CD4-positive, alpha-beta T cell (primary cell): Measurements from ENCODE around the gene TBC1D3I. TPM values are rescaled to one million over a fixed set of nuclear protein-coding genes. Genes with fewer than 3 reads are reported as not detected.

Experiments used
- ATAC-seq: fragments of 200-7000 bp; cut with Tn5 transposase; one replicate; pipeline ENCODE4 v1.10.0; 2022; ENCODE audit warnings: mild to moderate bottlenecking; ENCODE audit not compliant: poor library complexity
- CTCF ChIA-PET: fragments of 350-600 bp; sonication (Branson Sonifier 250); formaldehyde crosslinking; loops from one replicate; lab custom pipeline; 2021; ENCODE audit warnings: antibody characterized with exemption, inconsistent platforms; lab: Charles Lee
- POLR2A ChIA-PET: fragments of 350-600 bp; sonication (Branson Sonifier 250); formaldehyde crosslinking; loops from one replicate; lab custom pipeline; 2021; ENCODE audit warnings: antibody characterized with exemption, inconsistent platforms; lab: Charles Lee
- DNase-seq, 14 experiments: peaks; one replicate each; pipeline ENCODE4 v3.0.0-alpha.2; 2013 to 2020; ENCODE audit warnings: mixed read lengths in 2 of 14
- H3K27ac ChIP-seq, 2 donors: one replicate each; pipeline versions ENCODE4 v1.5.1 to v1.7.0; 2013; ENCODE audit warnings: low read length in 2 of 2, low read depth in 1 of 2, mild to moderate bottlenecking in 1 of 2
- H3K27me3 ChIP-seq, 2 experiments: 1 replicate in 1 of 2; 2 replicates in 1 of 2; pipeline versions ENCODE4 v1.6.1 to v1.7.0; 2013; ENCODE audit warnings: low read length in 2 of 2, control low read depth in 1 of 2, mild to moderate bottlenecking in 1 of 2, moderate library complexity in 1 of 2; ENCODE audit not compliant: insufficient read depth in 2 of 2, control insufficient read depth in 1 of 2
- H3K36me3 ChIP-seq: one replicate; pipeline ENCODE4 v1.6.1; 2013; ENCODE audit warnings: low read length, control low read depth; ENCODE audit not compliant: insufficient read depth
- H3K4me1 ChIP-seq: one replicate; pipeline ENCODE4 v1.6.1; 2013; ENCODE audit warnings: low read length, control low read depth; ENCODE audit not compliant: insufficient read depth
- H3K4me3 ChIP-seq: one replicate; pipeline ENCODE4 v1.5.1; 2013; ENCODE audit warnings: mild to moderate bottlenecking, low read length, moderate library complexity
- H3K9me3 ChIP-seq, 2 experiments: 1 replicate in 1 of 2; 2 replicates in 1 of 2; pipeline versions ENCODE4 v1.6.1 to v1.7.0; 2013; ENCODE audit warnings: low read length in 2 of 2, mild to moderate bottlenecking in 2 of 2, control low read depth in 1 of 2, moderate library complexity in 1 of 2; ENCODE audit not compliant: control insufficient read depth in 1 of 2, insufficient read depth in 1 of 2
- H3K27ac Mint-ChIP-seq: one replicate; pipeline ENCODE4 v1.8.0; 2020; ENCODE audit warnings: mixed read lengths
- H3K27me3 Mint-ChIP-seq: one replicate; pipeline ENCODE4 v1.8.0; 2021; ENCODE audit warnings: mixed read lengths
- H3K36me3 Mint-ChIP-seq: one replicate; pipeline ENCODE4 v1.8.0; 2021; ENCODE audit warnings: low read depth, mixed read lengths
- H3K4me1 Mint-ChIP-seq: one replicate; pipeline ENCODE4 v1.8.0; 2021; ENCODE audit warnings: low read depth, mixed read lengths
- H3K4me3 Mint-ChIP-seq: one replicate; pipeline ENCODE4 v1.8.0; 2020; ENCODE audit warnings: mild to moderate bottlenecking, mixed read lengths
- H3K9me3 Mint-ChIP-seq: one replicate; pipeline ENCODE4 v1.8.0; 2020; ENCODE audit warnings: mixed read lengths
- intact Hi-C, 2 experiments: fragments of 100-400 bp; cut with DNase I in 1 of 2; cut with micrococcal nuclease in 1 of 2; formaldehyde crosslinking; loops; one replicate each; pipeline versions ENCODE4 v1.15.1 to v1.9.0; 2023 to 2025; cut with DNase I, micrococcal nuclease
- total RNA-seq, 174 experiments: library from RNA in 2 of 174; stranded (reverse) in 2 of 174; gene quantifications; one replicate each; pipeline ENCODE4 v1.2.3 and lab custom pipeline; 2021 to 2026
- TF ChIP-seq, protein P1 (sequence below): fragments of 200-600 bp; IDR thresholded peaks from one replicate; pipeline ENCODE4 v1.8.0; 2022; ENCODE audit warnings: antibody characterized with exemption, mild to moderate bottlenecking

The TBC1D3I gene
- total RNA-seq, 2 experiments from 2014 or later: 0.25 to 0.36 TPM

DNA sequence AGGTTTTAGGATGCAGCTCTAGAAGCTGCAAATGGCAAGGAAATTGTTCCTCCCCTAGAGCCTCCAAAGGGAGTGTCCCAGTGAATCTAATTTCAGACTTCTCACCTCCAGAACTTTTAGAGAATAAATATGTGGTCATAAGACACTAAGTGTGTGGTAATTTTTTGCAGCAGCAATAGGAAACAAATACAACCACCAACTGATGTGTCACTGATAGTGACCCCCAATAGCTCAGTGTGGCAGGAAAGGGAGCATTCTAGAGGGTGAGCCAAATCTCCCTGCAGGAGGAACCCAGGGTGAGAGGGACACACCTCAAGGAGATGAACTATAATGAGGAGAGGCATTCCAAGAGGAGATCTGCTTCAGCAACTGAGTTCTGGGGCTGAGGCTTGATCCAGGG lies 49.5 kb downstream of the TBC1D3I start:
- ChIA-PET POLR2A (no interaction called here), CTCF (no interaction called here)
- intact Hi-C loops: no loop called here
- no peak overlapping the region for H3K4me3 ChIP-seq
- H3K27me3 Mint-ChIP-seq: peaks cover 17% of the 10 kb centered on the region
- H3K36me3 ChIP-seq: no peaks in the 10 kb centered on the region
- ATAC-seq: no peak
- no peak overlapping the region for H3K27ac Mint-ChIP-seq
- peaks cover 7 to 8% of the 10 kb centered on the region in 2 experiments for H3K27me3 ChIP-seq
- H3K9me3 Mint-ChIP-seq: no peaks in the 10 kb centered on the region
- H3K36me3 Mint-ChIP-seq: no peaks in the 10 kb centered on the region
- no peaks in the 10 kb centered on the region for H3K4me1 Mint-ChIP-seq
- TF ChIP-seq, protein P1, sequence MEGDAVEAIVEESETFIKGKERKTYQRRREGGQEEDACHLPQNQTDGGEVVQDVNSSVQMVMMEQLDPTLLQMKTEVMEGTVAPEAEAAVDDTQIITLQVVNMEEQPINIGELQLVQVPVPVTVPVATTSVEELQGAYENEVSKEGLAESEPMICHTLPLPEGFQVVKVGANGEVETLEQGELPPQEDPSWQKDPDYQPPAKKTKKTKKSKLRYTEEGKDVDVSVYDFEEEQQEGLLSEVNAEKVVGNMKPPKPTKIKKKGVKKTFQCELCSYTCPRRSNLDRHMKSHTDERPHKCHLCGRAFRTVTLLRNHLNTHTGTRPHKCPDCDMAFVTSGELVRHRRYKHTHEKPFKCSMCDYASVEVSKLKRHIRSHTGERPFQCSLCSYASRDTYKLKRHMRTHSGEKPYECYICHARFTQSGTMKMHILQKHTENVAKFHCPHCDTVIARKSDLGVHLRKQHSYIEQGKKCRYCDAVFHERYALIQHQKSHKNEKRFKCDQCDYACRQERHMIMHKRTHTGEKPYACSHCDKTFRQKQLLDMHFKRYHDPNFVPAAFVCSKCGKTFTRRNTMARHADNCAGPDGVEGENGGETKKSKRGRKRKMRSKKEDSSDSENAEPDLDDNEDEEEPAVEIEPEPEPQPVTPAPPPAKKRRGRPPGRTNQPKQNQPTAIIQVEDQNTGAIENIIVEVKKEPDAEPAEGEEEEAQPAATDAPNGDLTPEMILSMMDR: no peak
- no peaks in the 10 kb centered on the region for H3K4me1 ChIP-seq
- no peaks in the 10 kb centered on the region for H3K9me3 ChIP-seq
- no peak overlapping the region for H3K4me3 Mint-ChIP-seq
- no peak for DNase-seq
- no peak overlapping the region for H3K27ac ChIP-seq

DNA sequence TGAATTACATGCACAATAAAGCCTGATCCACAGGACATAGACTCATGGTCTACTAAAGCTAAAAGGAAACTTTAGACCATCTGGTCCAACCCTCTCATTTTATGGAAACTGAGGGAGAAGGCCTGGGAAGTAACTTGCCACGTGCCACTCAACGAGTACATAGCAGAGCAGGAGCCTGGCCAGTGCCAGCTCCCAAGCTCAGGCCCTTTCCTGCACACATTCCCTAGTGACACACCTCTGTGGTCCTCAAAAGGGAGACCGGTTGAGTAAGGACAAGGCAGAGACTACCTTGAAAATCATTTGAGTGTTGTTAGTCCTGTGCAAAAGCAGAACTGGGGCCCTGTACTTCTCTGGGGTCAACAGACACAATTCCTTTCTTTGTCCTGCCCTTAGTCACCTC lies 50.7 kb downstream of the TBC1D3I start:
- peaks cover 19% of the 10 kb centered on the region for H3K27me3 Mint-ChIP-seq
- no peaks in the 10 kb centered on the region for H3K9me3 Mint-ChIP-seq
- no peaks in the 10 kb centered on the region for H3K36me3 Mint-ChIP-seq
- no peaks in the 10 kb centered on the region for H3K4me1 Mint-ChIP-seq
- Histone ChIP-seq H3K4me1 (no peaks in the 10 kb centered on the region), H3K36me3 (no peaks in the 10 kb centered on the region), H3K4me3 (no peak overlapping the region), H3K27me3 (peaks cover 7 to 8% of the 10 kb centered on the region in 2 experiments), H3K27ac (no peak overlapping the region), H3K9me3 (no peaks in the 10 kb centered on the region)
- TF ChIP-seq, protein P1: no peak
- intact Hi-C loops: no loop called here
- no peak overlapping the region for H3K27ac Mint-ChIP-seq
- H3K4me3 Mint-ChIP-seq: no peak overlapping the region
- ChIA-PET POLR2A (no interaction called here), CTCF (no interaction called here)
- ATAC-seq: no peak
- no peak for DNase-seq

DNA sequence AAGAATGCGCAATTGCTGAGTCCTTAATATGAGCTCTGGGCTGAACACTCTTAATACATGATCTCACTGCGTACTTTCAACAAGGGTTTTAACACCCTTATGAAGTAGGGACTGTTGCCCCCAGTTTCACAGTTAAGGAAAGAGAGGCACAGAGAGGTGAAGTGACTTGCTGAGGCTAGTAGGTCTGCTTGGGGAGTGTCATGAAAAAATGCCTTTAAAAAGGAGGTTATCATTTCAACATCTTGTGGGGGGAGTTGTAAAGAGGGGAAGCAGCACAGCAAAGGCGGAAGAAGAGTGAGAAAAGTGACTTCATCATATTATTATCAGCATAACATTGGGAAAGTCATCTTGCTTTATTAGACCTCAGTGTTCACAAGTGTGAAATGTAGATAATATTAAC lies 51.4 kb downstream of the TBC1D3I start:
- Mint-ChIP-seq H3K36me3 (no peaks in the 10 kb centered on the region), H3K27ac (no peak overlapping the region), H3K27me3 (peaks cover 19% of the 10 kb centered on the region), H3K4me1 (no peaks in the 10 kb centered on the region), H3K9me3 (no peaks in the 10 kb centered on the region), H3K4me3 (no peak overlapping the region)
- Histone ChIP-seq H3K4me3 (no peak overlapping the region), H3K4me1 (no peaks in the 10 kb centered on the region), H3K27ac (no peak overlapping the region), H3K9me3 (no peaks in the 10 kb centered on the region), H3K27me3 (peaks cover 7 to 8% of the 10 kb centered on the region in 2 experiments), H3K36me3 (no peaks in the 10 kb centered on the region)
- no peak for DNase-seq
- ChIA-PET POLR2A (no interaction called here), CTCF (no interaction called here)
- no peak for ATAC-seq
- TF ChIP-seq, protein P1: no peak
- intact Hi-C loops: no loop called here
